ENCODE data around the gene POC1A. TPM values are rescaled to one million over a fixed set of nuclear protein-coding genes. Genes with fewer than 3 reads are reported as not detected.

POC1A gene
- total and polyA plus RNA-seq, 2 donors (not counting 1 experiment from before 2014, with no cell fraction given), result 3.8 to 17.7 TPM

GRCh38 chr3:52054661-52055511 lies 99.3 kb downstream of the POC1A start:
- TF ChIP-seq EZH2 (IDR thresholded peaks at IDR 0.05; ENCODE audit: low read length, missing control alignments), result no peak
- TF ChIP-seq, protein P1, sequence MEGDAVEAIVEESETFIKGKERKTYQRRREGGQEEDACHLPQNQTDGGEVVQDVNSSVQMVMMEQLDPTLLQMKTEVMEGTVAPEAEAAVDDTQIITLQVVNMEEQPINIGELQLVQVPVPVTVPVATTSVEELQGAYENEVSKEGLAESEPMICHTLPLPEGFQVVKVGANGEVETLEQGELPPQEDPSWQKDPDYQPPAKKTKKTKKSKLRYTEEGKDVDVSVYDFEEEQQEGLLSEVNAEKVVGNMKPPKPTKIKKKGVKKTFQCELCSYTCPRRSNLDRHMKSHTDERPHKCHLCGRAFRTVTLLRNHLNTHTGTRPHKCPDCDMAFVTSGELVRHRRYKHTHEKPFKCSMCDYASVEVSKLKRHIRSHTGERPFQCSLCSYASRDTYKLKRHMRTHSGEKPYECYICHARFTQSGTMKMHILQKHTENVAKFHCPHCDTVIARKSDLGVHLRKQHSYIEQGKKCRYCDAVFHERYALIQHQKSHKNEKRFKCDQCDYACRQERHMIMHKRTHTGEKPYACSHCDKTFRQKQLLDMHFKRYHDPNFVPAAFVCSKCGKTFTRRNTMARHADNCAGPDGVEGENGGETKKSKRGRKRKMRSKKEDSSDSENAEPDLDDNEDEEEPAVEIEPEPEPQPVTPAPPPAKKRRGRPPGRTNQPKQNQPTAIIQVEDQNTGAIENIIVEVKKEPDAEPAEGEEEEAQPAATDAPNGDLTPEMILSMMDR (conservative IDR thresholded peaks at IDR 0.05 in 1 of 2, IDR thresholded peaks at IDR 0.05 in 1 of 2; ENCODE audit: low read depth in 1 of 2, low read length in 2 of 2), result peak; percentile 26 to 39
- peak overlapping the region; percentile 55 to 97 (median 80) for H3K4me3 ChIP-seq (replicated peaks in 1 of 4; ENCODE audit: control extremely low read depth in 1 of 4, insufficient read depth in 1 of 4, low read depth in 3 of 4, low read length in 4 of 4)
- no peaks in the 10 kb centered on the region for H4K20me1 ChIP-seq (ENCODE audit: control insufficient read depth, extremely low read depth, insufficient read depth, low read length)
- peaks cover 32% of the 10 kb centered on the region for H3K4me1 ChIP-seq (ENCODE audit: control insufficient read depth, extremely low read depth, insufficient read depth, low read length)
- no peaks in the 10 kb centered on the region for H3K27me3 ChIP-seq (ENCODE audit: control insufficient read depth, insufficient read depth, low read length)
- H3K4me2 ChIP-seq (ENCODE audit: extremely low read depth, insufficient read depth, low read length), result peak overlapping the region; percentile 99
- peak overlapping the region; percentile 67 for H3K27ac ChIP-seq (ENCODE audit: insufficient read depth, low read length)
- H3K79me2 ChIP-seq (ENCODE audit: control insufficient read depth, insufficient read depth, low read length), result peaks cover 48% of the 10 kb centered on the region
- no peak overlapping the region for H2AFZ ChIP-seq (ENCODE audit: low read length)
- peak overlapping the region; percentile 70 for H3K9ac ChIP-seq (ENCODE audit: insufficient read depth, low read length)
- peaks cover 25% of the 10 kb centered on the region for H3K36me3 ChIP-seq (ENCODE audit: control insufficient read depth, insufficient read depth, low read length)
- no peaks in the 10 kb centered on the region for H3K9me3 ChIP-seq (ENCODE audit: control insufficient read depth, insufficient read depth, low read depth, low read length)
- DNase-seq (ENCODE audit: low read depth in 2 of 2), result no peak

DNA sequence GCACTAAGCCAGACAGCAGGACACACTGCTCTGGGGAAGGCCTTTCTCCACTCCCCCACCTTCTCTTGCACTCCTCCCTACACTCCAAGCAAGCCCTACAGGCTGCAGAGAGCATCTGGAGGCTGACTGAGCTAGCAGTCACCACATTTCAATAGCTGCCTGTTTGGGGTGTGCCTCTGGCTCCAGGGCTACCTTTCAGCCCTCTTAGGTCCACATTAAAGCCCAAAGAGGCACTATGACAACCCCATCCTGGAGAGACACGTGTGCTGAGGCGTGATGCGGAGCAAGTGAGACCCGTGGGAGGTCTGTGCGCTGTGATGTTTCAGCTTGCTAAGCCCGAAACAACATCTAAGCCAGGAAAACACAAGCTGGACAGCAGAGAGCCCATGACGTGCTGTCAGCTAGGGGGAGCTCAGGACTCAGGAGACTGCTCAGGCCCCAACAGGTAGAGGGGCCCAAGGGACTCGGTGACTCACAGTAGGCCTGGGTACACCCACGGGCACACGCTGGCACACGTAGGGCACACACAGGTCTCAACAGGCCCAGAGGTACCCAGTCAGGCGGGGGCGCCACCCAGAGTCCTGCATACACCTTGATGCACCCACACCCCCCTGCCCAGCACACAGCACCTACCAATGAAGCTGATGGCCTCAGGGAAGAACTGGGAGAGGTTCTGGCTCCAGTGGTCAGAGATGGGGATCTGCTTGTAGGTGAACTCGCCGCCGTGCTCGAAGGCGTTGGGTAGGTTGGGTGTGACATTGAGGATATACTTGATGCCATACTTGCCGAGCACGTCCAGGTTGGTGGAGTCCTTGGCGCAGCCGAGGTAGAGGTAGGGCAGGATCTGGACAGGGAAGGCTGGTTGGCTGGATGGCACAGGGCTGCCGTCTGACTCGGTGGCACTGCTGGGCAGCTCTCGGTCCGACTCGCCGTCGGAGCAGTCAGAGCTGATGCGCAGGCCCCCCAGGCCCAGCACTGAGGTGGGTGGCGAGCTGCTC lies 100.6 kb downstream of the POC1A start:
- H3K4me3 ChIP-seq (replicated peaks in 1 of 4; ENCODE audit: control extremely low read depth in 1 of 4, insufficient read depth in 1 of 4, low read depth in 3 of 4, low read length in 4 of 4), result peak overlapping the region in 3 of 4 experiments; percentile 8 to 97 (median 73)
- peaks cover 29% of the 10 kb centered on the region for H3K36me3 ChIP-seq (ENCODE audit: control insufficient read depth, insufficient read depth, low read length)
- peak overlapping the region; percentile 99 for H3K4me2 ChIP-seq (ENCODE audit: extremely low read depth, insufficient read depth, low read length)
- H4K20me1 ChIP-seq (ENCODE audit: control insufficient read depth, extremely low read depth, insufficient read depth, low read length), result no peaks in the 10 kb centered on the region
- H2AFZ ChIP-seq (ENCODE audit: low read length), result no peak overlapping the region
- peaks cover 49% of the 10 kb centered on the region for H3K79me2 ChIP-seq (ENCODE audit: control insufficient read depth, insufficient read depth, low read length)
- peak overlapping the region; percentile 78 for H3K27ac ChIP-seq (ENCODE audit: insufficient read depth, low read length)
- no peak overlapping the region for H3K9ac ChIP-seq (ENCODE audit: insufficient read depth, low read length)
- H3K4me1 ChIP-seq (ENCODE audit: control insufficient read depth, extremely low read depth, insufficient read depth, low read length), result peaks cover 32% of the 10 kb centered on the region
- no peaks in the 10 kb centered on the region for H3K9me3 ChIP-seq (ENCODE audit: control insufficient read depth, insufficient read depth, low read depth, low read length)
- TF ChIP-seq, protein P1 (conservative IDR thresholded peaks at IDR 0.05 in 1 of 2, IDR thresholded peaks at IDR 0.05 in 1 of 2; ENCODE audit: low read depth in 1 of 2, low read length in 2 of 2), result peak in 1 of 2 donors; percentile 18
- no peak for TF ChIP-seq EZH2 (IDR thresholded peaks at IDR 0.05; ENCODE audit: low read length, missing control alignments)
- no peak for DNase-seq (ENCODE audit: low read depth in 2 of 2)
- H3K27me3 ChIP-seq (ENCODE audit: control insufficient read depth, insufficient read depth, low read length), result no peaks in the 10 kb centered on the region

Data from fibroblast of lung (primary cell).